HG02642 (cell line): Measurements from ENCODE around the gene TAF1.
"Not testable (repeated sequence)": the region's sequence is repeated elsewhere in the genome, so short reads cannot be mapped to it uniquely, and the experiment has no call there.

Experiments used
- ATAC-seq: cut with Tn5 transposase; IDR thresholded peaks from one replicate; pipeline ENCODE4 v1.9.1; 2021; ENCODE audit warnings: mild to moderate bottlenecking; ENCODE audit not compliant: unreplicated experiment, poor library complexity

The TAF1 gene

GRCh38 chrX:71493111-71493613 lies 127.0 kb downstream of the TAF1 start:
- ATAC-seq = no peak

- ATAC-seq = not testable (repeated sequence)
Measured at GRCh38 chrX:71495979-71496378, 129.8 kb downstream of the TAF1 start.

- no peak for ATAC-seq
Measured at GRCh38 chrX:71496476-71496875, 130.3 kb downstream of the TAF1 start.

GRCh38 chrX:71502080-71502479 lies 135.9 kb downstream of the TAF1 start:
- not testable (repeated sequence) for ATAC-seq

- ATAC-seq = no peak
Measured at GRCh38 chrX:71504346-71504745, 138.2 kb downstream of the TAF1 start.

GRCh38 chrX:71509289-71509688 lies 143.1 kb downstream of the TAF1 start:
- ATAC-seq = no peak

- no peak for ATAC-seq
Measured at GRCh38 chrX:71510161-71510560, 144.0 kb downstream of the TAF1 start.

- not testable (repeated sequence) for ATAC-seq
Measured at GRCh38 chrX:71513731-71514130, 147.6 kb downstream of the TAF1 start.

- ATAC-seq = peak; percentile 92
Measured at GRCh38 chrX:71514367-71515037, 148.3 kb downstream of the TAF1 start.

- no peak for ATAC-seq
Measured at GRCh38 chrX:71515038-71515396, 148.9 kb downstream of the TAF1 start.
